LNCaP clone FGC (cell line): ENCODE measurements around the gene TFB1M.
"Not testable (repeated sequence)": the region's sequence is repeated elsewhere in the genome, so short reads cannot be mapped to it uniquely, and the experiment has no call there.

Experiments
- DNase-seq: peaks from one replicate; pipeline ENCODE4 v3.0.0-alpha.2; 2011; ENCODE audit warnings: low read depth
- H3K4me3 ChIP-seq: 2 replicates; pipeline ENCODE4 v1.5.1; 2011; ENCODE audit warnings: mild to moderate bottlenecking, low read depth, low read length, control low read depth
- CTCF ChIP-seq: IDR thresholded peaks from 2 replicates; pipeline ENCODE4 v1.5.1; 2012; ENCODE audit warnings: mild to moderate bottlenecking; ENCODE audit not compliant: control insufficient read depth, insufficient read depth; ENCODE audit errors: extremely low read depth

The TFB1M gene

GRCh38 chr6:155219858-155220301 lies 94.4 kb downstream of the TFB1M start:
- TF ChIP-seq CTCF, result no peak
- H3K4me3 ChIP-seq, result no peak overlapping the region
- DNase-seq, result no peak

GRCh38 chr6:155219299-155219698 lies 95.0 kb downstream of the TFB1M start:
- no peak for TF ChIP-seq CTCF
- H3K4me3 ChIP-seq, result no peak overlapping the region
- no peak for DNase-seq

- not testable (repeated sequence) for H3K4me3 ChIP-seq, DNase-seq
Measured at GRCh38 chr6:155218711-155219110, 95.6 kb downstream of the TFB1M start.

- no peak for TF ChIP-seq CTCF
- no peak for DNase-seq
Measured at GRCh38 chr6:155216312-155217046, 97.8 kb downstream of the TFB1M start.

GRCh38 chr6:155215906-155216305 lies 98.4 kb downstream of the TFB1M start:
- DNase-seq, result no peak
- no peak overlapping the region for H3K4me3 ChIP-seq
- TF ChIP-seq CTCF, result no peak

More at GRCh38 chr6:155216312-155217046, 97.8 kb downstream of the TFB1M start:
- no peak overlapping the region for H3K4me3 ChIP-seq

- no peak for DNase-seq
- no peak for TF ChIP-seq CTCF
- no peak overlapping the region for H3K4me3 ChIP-seq
Measured at GRCh38 chr6:155213611-155214372, 100.5 kb downstream of the TFB1M start.

GRCh38 chr6:155212616-155213380 lies 101.5 kb downstream of the TFB1M start:
- no peak for TF ChIP-seq CTCF
- DNase-seq, result no peak
- H3K4me3 ChIP-seq, result no peak overlapping the region
